NB4 (cell line): Measurements from ENCODE around the gene R3HDM1.

Source experiments
- CTCF ChIP-seq: IDR thresholded peaks from one replicate; pipeline ENCODE4 v1.5.1; 2012; ENCODE audit warnings: low read depth, low read length
- MAX ChIP-seq: IDR thresholded peaks from 2 replicates; pipeline ENCODE4 v1.6.1; 2011; ENCODE audit warnings: low read depth, low read length
- MYC ChIP-seq: IDR thresholded peaks from 2 replicates; pipeline ENCODE4 v1.6.1; 2011; ENCODE audit warnings: low read depth, low read length
- POLR2A ChIP-seq: IDR thresholded peaks from 2 replicates; pipeline ENCODE4 v1.6.1; 2011; ENCODE audit warnings: mild to moderate bottlenecking; ENCODE audit not compliant: insufficient read length; ENCODE audit errors: extremely low read depth

- no peak for TF ChIP-seq CTCF
- TF ChIP-seq POLR2A: no peak
- no peak for TF ChIP-seq MAX
- no peak for TF ChIP-seq MYC
Observed at GRCh38 chr2:135647836-135648579, 116.7 kb downstream of the R3HDM1 start.
